Neuronal stem cell (in vitro differentiated cells): ENCODE results near the gene SPECC1.

Experiments used
- DNase-seq: peaks from one replicate; pipeline ENCODE4 v3.0.0-alpha.2; 2013; ENCODE audit warnings: low spot score
- H2AFZ ChIP-seq: one replicate; pipeline ENCODE4 v1.6.1; 2013; ENCODE audit warnings: mild to moderate bottlenecking, low read length, inconsistent platforms
- H2AK5ac ChIP-seq: 2 replicates; pipeline ENCODE4 v1.6.1; 2013; ENCODE audit warnings: low read depth, mild to moderate bottlenecking, inconsistent platforms, low read length, moderate library complexity, mixed read lengths
- H2BK120ac ChIP-seq: 2 replicates; pipeline ENCODE4 v1.6.1; 2013; ENCODE audit warnings: low read depth, mild to moderate bottlenecking, inconsistent platforms, low read length, moderate library complexity, mixed read lengths
- H2BK12ac ChIP-seq: one replicate; pipeline ENCODE4 v1.6.1; 2013; ENCODE audit warnings: low read length, inconsistent platforms
- H2BK15ac ChIP-seq: 2 replicates; pipeline ENCODE4 v1.6.1; 2013; ENCODE audit warnings: mild to moderate bottlenecking, low read length, inconsistent platforms, mixed read lengths
- H2BK5ac ChIP-seq: one replicate; pipeline ENCODE4 v1.6.1; 2013; ENCODE audit warnings: inconsistent platforms, mild to moderate bottlenecking, low read length, moderate library complexity
- H3K14ac ChIP-seq: one replicate; pipeline ENCODE4 v1.6.1; 2013; ENCODE audit warnings: low read length, inconsistent platforms
- H3K18ac ChIP-seq: 2 replicates; pipeline ENCODE4 v1.6.1; 2013; ENCODE audit warnings: low read length, inconsistent platforms
- H3K23ac ChIP-seq: 2 replicates; pipeline ENCODE4 v1.6.1; 2013; ENCODE audit warnings: low read depth, mild to moderate bottlenecking, mixed read lengths, low read length, inconsistent platforms; ENCODE audit not compliant: poor library complexity
- H3K27ac ChIP-seq: replicated peaks from 3 replicates; pipeline ENCODE4 v1.5.1; 2013; ENCODE audit warnings: low read length, inconsistent platforms
- H3K27me3 ChIP-seq, 3 experiments: 2 replicates each; pipeline ENCODE4 v1.6.1; 2013; ENCODE audit warnings: low read length in 3 of 3, mild to moderate bottlenecking in 2 of 3, inconsistent platforms in 1 of 3, low read depth in 1 of 3, mixed read lengths in 1 of 3, moderate library complexity in 1 of 3; ENCODE audit not compliant: control insufficient read depth in 3 of 3, insufficient read depth in 3 of 3
- H3K36me3 ChIP-seq, 2 donors: replicated peaks in 1 of 2; 2 replicates each; pipeline ENCODE4 v1.6.1; 2013; ENCODE audit warnings: low read length in 2 of 2; ENCODE audit not compliant: control insufficient read depth in 2 of 2, insufficient read depth in 2 of 2
- H3K4ac ChIP-seq: 2 replicates; pipeline ENCODE4 v1.6.1; 2013; ENCODE audit warnings: inconsistent platforms, mild to moderate bottlenecking, low read length, moderate library complexity
- H3K4me1 ChIP-seq, 2 donors: 1 replicate in 1 of 2; 2 replicates in 1 of 2; pipeline ENCODE4 v1.6.1; 2013; ENCODE audit warnings: low read length in 2 of 2, low read depth in 1 of 2; ENCODE audit not compliant: control insufficient read depth in 2 of 2, insufficient read depth in 1 of 2
- H3K4me2 ChIP-seq: one replicate; pipeline ENCODE4 v1.6.1; 2013; ENCODE audit warnings: mild to moderate bottlenecking, low read length, inconsistent platforms; ENCODE audit not compliant: insufficient read depth, poor library complexity, severe bottlenecking
- H3K4me3 ChIP-seq, 2 donors: 2 replicates each; pipeline ENCODE4 v1.5.1; 2013; ENCODE audit warnings: low read length in 2 of 2, mild to moderate bottlenecking in 2 of 2, inconsistent platforms in 1 of 2, moderate library complexity in 1 of 2
- H3K79me1 ChIP-seq: one replicate; pipeline ENCODE4 v1.6.1; 2013; ENCODE audit warnings: low read depth, mild to moderate bottlenecking, inconsistent platforms, low read length, moderate library complexity
- H3K9ac ChIP-seq: one replicate; pipeline ENCODE4 v1.6.1; 2013; ENCODE audit warnings: mild to moderate bottlenecking, low read depth, low read length, inconsistent platforms; ENCODE audit not compliant: poor library complexity
- H3K9me3 ChIP-seq, 2 donors: replicated peaks in 1 of 2; 2 replicates each; pipeline versions ENCODE3 to v1.6.1; 2013; ENCODE audit warnings: low read length in 2 of 2, mild to moderate bottlenecking in 2 of 2, inconsistent platforms in 1 of 2, low read depth in 1 of 2, mixed read lengths in 1 of 2, moderate library complexity in 1 of 2; ENCODE audit not compliant: control insufficient read depth in 2 of 2, insufficient read depth in 1 of 2
- H4K8ac ChIP-seq: one replicate; pipeline ENCODE4 v1.6.1; 2013; ENCODE audit warnings: low read depth, mild to moderate bottlenecking, inconsistent platforms, low read length, moderate library complexity
- H4K91ac ChIP-seq: one replicate; pipeline ENCODE4 v1.6.1; 2013; ENCODE audit warnings: low read length, low read depth, mild to moderate bottlenecking, inconsistent platforms; ENCODE audit not compliant: poor library complexity
- WGBS, 2 donors: extraction: QIAGEN DNeasy Blood & Tissue Kit; methylation state at CpG; one replicate each; pipeline ENCODE4 v1.1.7; 2013; ENCODE audit warnings: missing lambda C conversion rate in 2 of 2, mixed read lengths in 1 of 2; ENCODE audit not compliant: insufficient read length in 2 of 2, insufficient replicate concordance in 1 of 2; ENCODE audit errors: extremely low coverage in 2 of 2; 5-methylcytosine and 5-hydroxymethylcytosine counted together

SPECC1 gene

GRCh38 chr17:20184977-20185619, 175.9 kb downstream of the SPECC1 start:
- Histone ChIP-seq H4K91ac (no peak overlapping the region), H3K27ac (no peak overlapping the region)
- DNase-seq = no peak

GRCh38 chr17:20187049-20187448, 177.9 kb downstream of the SPECC1 start:
- no peak overlapping the region for H3K18ac ChIP-seq
- H3K27me3 ChIP-seq = no peaks in the 10 kb centered on the region
- H3K4me2 ChIP-seq = no peak overlapping the region
- no peak overlapping the region for H3K23ac ChIP-seq
- no peak for DNase-seq
- no peak overlapping the region for H3K4me3 ChIP-seq
- H3K36me3 ChIP-seq = no peaks in the 10 kb centered on the region
- H2BK5ac ChIP-seq = no peak overlapping the region
- no peak overlapping the region for H2BK15ac ChIP-seq
- no peak overlapping the region for H4K91ac ChIP-seq
- H3K27ac ChIP-seq = no peak overlapping the region
- H3K4me1 ChIP-seq = peaks cover 8 to 16% of the 10 kb centered on the region in 2 donors
- no peak overlapping the region for H2AFZ ChIP-seq
- no peak overlapping the region for H2BK120ac ChIP-seq
- no peak overlapping the region for H3K14ac ChIP-seq
- no peak overlapping the region for H2BK12ac ChIP-seq
- H2AK5ac ChIP-seq = no peak overlapping the region
- H4K8ac ChIP-seq = no peak overlapping the region
- no peak overlapping the region for H3K4ac ChIP-seq
- H3K9me3 ChIP-seq = no peaks in the 10 kb centered on the region
- no peak overlapping the region for H3K9ac ChIP-seq
- no peaks in the 10 kb centered on the region for H3K79me1 ChIP-seq
- no CpG with 5 or more reads among the region's 4 CpGs for WGBS, 2 donors

More at GRCh38 chr17:20184977-20185619, 175.9 kb downstream of the SPECC1 start:
- H3K14ac ChIP-seq = no peak overlapping the region
- H2BK5ac ChIP-seq = no peak overlapping the region
- no peak overlapping the region for H3K23ac ChIP-seq
- H3K18ac ChIP-seq = no peak overlapping the region
- H4K8ac ChIP-seq = no peak overlapping the region
- no peak overlapping the region for H2BK15ac ChIP-seq
- H3K9me3 ChIP-seq = no peaks in the 10 kb centered on the region
- H2BK12ac ChIP-seq = no peak overlapping the region
- peaks cover 8 to 16% of the 10 kb centered on the region in 2 donors for H3K4me1 ChIP-seq
- H3K4ac ChIP-seq = no peak overlapping the region
- H3K4me3 ChIP-seq = no peak overlapping the region
- H2BK120ac ChIP-seq = no peak overlapping the region
- WGBS, 2 donors = no CpG with 5 or more reads among the region's 10 CpGs
- no peak overlapping the region for H2AK5ac ChIP-seq
- no peaks in the 10 kb centered on the region for H3K27me3 ChIP-seq
- no peaks in the 10 kb centered on the region for H3K79me1 ChIP-seq
- no peak overlapping the region for H3K9ac ChIP-seq
- H3K36me3 ChIP-seq = no peaks in the 10 kb centered on the region
- no peak overlapping the region for H3K4me2 ChIP-seq
- no peak overlapping the region for H2AFZ ChIP-seq

- peaks cover 1% of the 10 kb centered on the region for H3K79me1 ChIP-seq
- H3K4ac ChIP-seq = no peak overlapping the region
- no peak overlapping the region for H2BK15ac ChIP-seq
- H3K18ac ChIP-seq = no peak overlapping the region
- H3K4me3 ChIP-seq = no peak overlapping the region
- no CpG with 5 or more reads among the region's 5 CpGs for WGBS, 2 donors
- no peak overlapping the region for H3K23ac ChIP-seq
- H2BK12ac ChIP-seq = no peak overlapping the region
- H2BK120ac ChIP-seq = no peak overlapping the region
- no peaks in the 10 kb centered on the region for H3K27me3 ChIP-seq
- no peak overlapping the region for H2AK5ac ChIP-seq
- no peak overlapping the region for H4K8ac ChIP-seq
- DNase-seq = peak; percentile 20
- no peak overlapping the region for H2BK5ac ChIP-seq
- H4K91ac ChIP-seq = no peak overlapping the region
- no peaks in the 10 kb centered on the region for H3K9me3 ChIP-seq
- H3K36me3 ChIP-seq = no peaks in the 10 kb centered on the region
- H3K9ac ChIP-seq = no peak overlapping the region
- no peak overlapping the region for H3K4me2 ChIP-seq
- H2AFZ ChIP-seq = peak overlapping the region; percentile 67
- peaks cover 8 to 16% of the 10 kb centered on the region in 2 donors for H3K4me1 ChIP-seq
- no peak overlapping the region for H3K14ac ChIP-seq
- peak overlapping the region; percentile 86 for H3K27ac ChIP-seq
Observed at GRCh38 chr17:20189302-20189701, 180.1 kb downstream of the SPECC1 start.

- H3K4ac ChIP-seq = no peak overlapping the region
- H2BK12ac ChIP-seq = no peak overlapping the region
- no peak for DNase-seq
- peaks cover 8 to 16% of the 10 kb centered on the region in 2 donors for H3K4me1 ChIP-seq
- H2BK15ac ChIP-seq = no peak overlapping the region
- H2AK5ac ChIP-seq = no peak overlapping the region
- peaks cover 1% of the 10 kb centered on the region for H3K79me1 ChIP-seq
- no peaks in the 10 kb centered on the region for H3K36me3 ChIP-seq
- H3K27ac ChIP-seq = no peak overlapping the region
- peak overlapping the region; percentile 20 for H2AFZ ChIP-seq
- no peak overlapping the region for H3K14ac ChIP-seq
- no peak overlapping the region for H3K4me2 ChIP-seq
- peaks cover 0 to 4% of the 10 kb centered on the region in 2 donors for H3K9me3 ChIP-seq
- H4K91ac ChIP-seq = no peak overlapping the region
- H3K23ac ChIP-seq = no peak overlapping the region
- H3K4me3 ChIP-seq = no peak overlapping the region
- H2BK5ac ChIP-seq = no peak overlapping the region
- no peaks in the 10 kb centered on the region for H3K27me3 ChIP-seq
- H4K8ac ChIP-seq = no peak overlapping the region
- H3K18ac ChIP-seq = no peak overlapping the region
- WGBS, 2 donors = no CpG with 5 or more reads among the region's 2 CpGs
- no peak overlapping the region for H2BK120ac ChIP-seq
- H3K9ac ChIP-seq = no peak overlapping the region
Observed at GRCh38 chr17:20189979-20190378, 180.8 kb downstream of the SPECC1 start.
